Nephron progenitor cell (in vitro differentiated cells): ENCODE data around the gene APOB.

ENCODE experiments used
- DNase-seq: peaks from one replicate; pipeline ENCODE4 v3.0.0; 2021
- H3K27ac Mint-ChIP-seq: 2 replicates; pipeline ENCODE4 v1.8.0; 2021; ENCODE audit warnings: mild to moderate bottlenecking, moderate library complexity, mixed read lengths
- H3K27me3 Mint-ChIP-seq: 2 replicates; pipeline ENCODE4 v1.8.0; 2021; ENCODE audit warnings: mild to moderate bottlenecking, low read depth, mixed read lengths; ENCODE audit not compliant: poor library complexity
- H3K36me3 Mint-ChIP-seq: 2 replicates; pipeline ENCODE4 v1.8.0; 2021; ENCODE audit warnings: low read depth, mixed read lengths
- H3K4me1 Mint-ChIP-seq: 2 replicates; pipeline ENCODE4 v1.8.0; 2021; ENCODE audit warnings: mixed read lengths
- H3K4me3 Mint-ChIP-seq: 2 replicates; pipeline ENCODE4 v1.8.0; 2021; ENCODE audit warnings: mild to moderate bottlenecking, moderate library complexity, mixed read lengths
- H3K9me3 Mint-ChIP-seq: 2 replicates; pipeline ENCODE4 v1.8.0; 2021; ENCODE audit warnings: mild to moderate bottlenecking, moderate library complexity, mixed read lengths
- TF ChIP-seq, protein P1 (sequence below): fragments of 200-600 bp; sonication (generic); IDR thresholded peaks from 2 replicates; pipeline ENCODE4 v1.5.0; 2021; ENCODE audit warnings: antibody characterized with exemption

APOB gene

DNA sequence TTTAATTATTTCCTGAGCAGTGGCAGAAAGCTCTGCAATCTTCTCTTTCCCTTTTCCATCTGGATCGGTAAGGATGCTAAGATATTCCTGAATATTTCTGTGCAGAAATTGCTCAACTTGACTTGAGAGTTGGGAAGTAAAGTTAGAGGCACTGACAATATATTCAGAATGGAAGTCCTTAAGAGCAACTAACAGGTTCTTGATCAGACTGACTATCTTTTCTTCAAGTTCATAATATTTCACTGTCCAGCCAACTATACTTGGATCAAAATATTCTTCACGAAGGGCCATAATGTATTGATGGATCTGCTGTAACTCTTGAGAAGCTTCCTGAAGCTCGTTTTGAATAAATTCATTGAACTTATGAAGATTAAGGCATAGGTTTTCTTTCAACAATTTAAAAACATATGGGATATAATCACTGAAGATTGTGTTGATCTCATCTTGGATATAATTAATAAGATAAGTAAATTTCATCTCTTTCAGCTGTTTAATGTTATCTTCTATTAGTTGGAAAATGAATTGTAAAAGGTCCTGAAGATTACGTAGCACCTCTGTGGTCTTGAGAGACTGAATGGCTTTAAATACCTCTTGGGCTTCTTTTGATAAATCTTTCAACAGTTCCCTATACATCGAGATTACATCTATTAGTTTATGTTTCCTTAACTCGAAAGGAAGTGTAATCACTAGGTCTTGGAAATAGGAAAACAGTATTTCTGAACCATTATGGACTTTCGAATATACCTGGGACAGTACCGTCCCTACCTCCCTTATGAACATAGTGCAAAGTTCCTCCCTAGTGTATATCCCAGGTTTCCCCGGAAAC is 41.7 kb downstream of the APOB start:
- H3K9me3 Mint-ChIP-seq = no peaks in the 10 kb centered on the region
- DNase-seq = no peak
- H3K27me3 Mint-ChIP-seq = peaks cover 4% of the 10 kb centered on the region
- H3K27ac Mint-ChIP-seq = no peak overlapping the region
- H3K4me3 Mint-ChIP-seq = no peak overlapping the region
- H3K4me1 Mint-ChIP-seq = no peaks in the 10 kb centered on the region
- no peaks in the 10 kb centered on the region for H3K36me3 Mint-ChIP-seq
- TF ChIP-seq, protein P1, sequence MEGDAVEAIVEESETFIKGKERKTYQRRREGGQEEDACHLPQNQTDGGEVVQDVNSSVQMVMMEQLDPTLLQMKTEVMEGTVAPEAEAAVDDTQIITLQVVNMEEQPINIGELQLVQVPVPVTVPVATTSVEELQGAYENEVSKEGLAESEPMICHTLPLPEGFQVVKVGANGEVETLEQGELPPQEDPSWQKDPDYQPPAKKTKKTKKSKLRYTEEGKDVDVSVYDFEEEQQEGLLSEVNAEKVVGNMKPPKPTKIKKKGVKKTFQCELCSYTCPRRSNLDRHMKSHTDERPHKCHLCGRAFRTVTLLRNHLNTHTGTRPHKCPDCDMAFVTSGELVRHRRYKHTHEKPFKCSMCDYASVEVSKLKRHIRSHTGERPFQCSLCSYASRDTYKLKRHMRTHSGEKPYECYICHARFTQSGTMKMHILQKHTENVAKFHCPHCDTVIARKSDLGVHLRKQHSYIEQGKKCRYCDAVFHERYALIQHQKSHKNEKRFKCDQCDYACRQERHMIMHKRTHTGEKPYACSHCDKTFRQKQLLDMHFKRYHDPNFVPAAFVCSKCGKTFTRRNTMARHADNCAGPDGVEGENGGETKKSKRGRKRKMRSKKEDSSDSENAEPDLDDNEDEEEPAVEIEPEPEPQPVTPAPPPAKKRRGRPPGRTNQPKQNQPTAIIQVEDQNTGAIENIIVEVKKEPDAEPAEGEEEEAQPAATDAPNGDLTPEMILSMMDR = no peak

DNA sequence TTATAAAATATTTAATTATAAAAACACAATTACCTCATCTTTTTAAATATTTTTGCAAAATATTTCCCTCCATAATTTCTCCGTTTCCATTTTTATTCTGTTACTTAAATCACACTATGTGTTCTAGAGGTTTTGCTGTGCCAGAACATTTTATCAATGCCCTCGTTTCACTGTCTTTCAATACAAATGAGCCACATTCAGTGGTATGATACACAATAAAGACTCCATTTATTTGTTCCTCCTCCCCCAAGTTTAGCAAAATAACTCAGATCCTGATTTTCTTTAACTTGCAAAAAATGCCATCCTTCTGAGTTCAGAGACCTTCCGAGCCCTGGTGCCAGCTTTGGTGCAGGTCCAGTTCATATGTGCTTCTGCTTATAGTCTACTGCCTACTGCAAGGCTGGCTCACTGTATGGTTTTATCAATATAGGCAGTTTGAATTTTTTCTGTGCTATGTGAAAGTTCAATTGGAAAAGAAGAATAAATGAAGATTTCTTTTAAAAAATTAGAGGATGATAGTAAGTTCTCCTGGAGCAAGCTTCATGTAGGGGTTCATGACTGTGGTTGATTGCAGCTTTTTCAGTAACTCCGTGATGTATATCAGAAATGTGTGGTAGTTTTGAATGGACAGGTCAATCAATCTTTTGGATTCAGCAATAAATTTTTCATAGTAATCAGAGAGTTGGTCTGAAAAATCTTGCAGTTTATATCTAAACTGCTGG is 42.5 kb downstream of the APOB start:
- H3K36me3 Mint-ChIP-seq = no peaks in the 10 kb centered on the region
- H3K4me1 Mint-ChIP-seq = no peaks in the 10 kb centered on the region
- H3K27me3 Mint-ChIP-seq = peaks cover 10% of the 10 kb centered on the region
- TF ChIP-seq, protein P1 = no peak
- H3K27ac Mint-ChIP-seq = no peak overlapping the region
- DNase-seq = no peak
- H3K4me3 Mint-ChIP-seq = no peak overlapping the region
- no peaks in the 10 kb centered on the region for H3K9me3 Mint-ChIP-seq

DNA sequence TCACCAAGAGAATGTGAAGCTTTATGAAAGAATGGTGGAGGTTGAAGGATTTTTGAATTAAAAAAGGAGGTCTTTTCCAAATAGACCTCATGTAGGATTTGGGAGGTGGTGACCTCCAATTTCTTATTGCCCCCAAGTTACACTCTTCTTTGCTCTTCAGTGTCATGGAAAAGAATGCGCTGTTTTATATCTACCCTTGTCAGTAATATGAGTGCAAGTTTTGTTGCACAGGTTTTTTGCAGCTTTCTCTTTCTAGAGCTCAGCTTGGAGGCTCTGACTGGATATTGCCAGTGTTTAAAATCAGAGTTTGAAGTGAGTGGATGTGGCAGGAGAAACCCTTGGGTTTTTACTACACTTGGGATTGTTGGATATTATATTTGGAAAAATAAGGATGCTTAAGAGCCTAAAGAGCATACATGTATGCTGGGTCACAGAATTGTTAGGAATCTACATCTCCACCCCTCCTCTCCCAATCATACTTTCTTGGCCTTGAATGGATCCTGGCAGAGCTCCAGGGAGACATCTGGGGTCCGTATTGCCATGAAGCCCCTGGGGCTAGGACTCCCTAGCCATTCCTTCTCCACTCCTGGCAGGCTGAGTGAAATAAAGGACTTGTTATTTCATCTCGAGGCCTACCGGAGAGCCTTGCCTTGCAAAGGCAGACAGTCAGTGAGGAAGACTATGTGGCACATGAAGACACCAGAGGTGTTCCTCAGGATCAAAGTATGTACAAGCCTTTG is 43.8 kb downstream of the APOB start:
- DNase-seq = no peak
- Mint-ChIP-seq H3K36me3 (no peaks in the 10 kb centered on the region), H3K4me3 (no peak overlapping the region), H3K27me3 (peaks cover 8% of the 10 kb centered on the region), H3K27ac (no peak overlapping the region), H3K9me3 (no peaks in the 10 kb centered on the region), H3K4me1 (no peaks in the 10 kb centered on the region)
- TF ChIP-seq, protein P1 = no peak

DNA sequence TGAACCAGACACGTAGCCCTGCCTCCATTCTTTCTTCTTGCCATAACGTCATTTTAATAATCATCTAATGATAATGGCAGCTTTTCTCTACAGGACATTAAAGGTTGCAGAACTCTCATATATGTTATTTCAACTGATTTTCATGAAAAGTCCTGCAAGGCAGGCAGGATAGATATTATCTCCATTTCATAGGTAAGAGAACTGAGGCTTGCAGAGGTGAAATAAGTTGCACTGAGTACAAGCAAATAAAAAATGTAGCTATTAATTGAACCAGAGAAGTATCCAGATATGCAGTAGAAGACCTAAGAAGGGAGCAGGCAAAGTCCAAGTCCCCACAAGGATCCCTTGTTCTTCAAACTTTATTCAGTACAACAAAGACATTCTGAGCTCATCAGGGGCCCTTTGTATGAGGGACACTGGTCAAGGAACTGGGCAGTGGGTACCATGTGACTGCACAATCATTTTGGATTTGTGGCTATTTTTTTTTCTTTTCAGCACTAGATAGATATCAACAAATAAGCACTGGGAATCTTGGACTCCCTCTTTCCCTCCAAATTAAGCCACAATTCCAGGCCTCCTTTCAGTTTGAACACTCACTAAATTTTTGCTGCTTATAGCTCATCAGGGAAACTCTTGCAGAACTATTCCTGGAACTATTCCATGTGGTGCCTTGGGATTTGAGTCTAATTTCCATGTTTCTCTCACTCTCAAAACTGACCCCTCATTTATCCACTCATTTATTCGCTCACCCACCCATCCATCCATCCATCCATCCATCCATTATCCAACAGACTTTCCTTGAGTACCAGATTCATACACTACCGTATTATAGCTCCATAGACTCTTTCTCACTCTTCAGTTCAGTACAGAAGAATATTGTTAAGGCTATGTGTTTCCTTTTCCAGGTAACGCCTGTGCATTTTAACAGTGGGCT is 44.6 kb downstream of the APOB start:
- H3K4me3 Mint-ChIP-seq = no peak overlapping the region
- TF ChIP-seq, protein P1 = no peak
- no peak overlapping the region for H3K27ac Mint-ChIP-seq

DNA sequence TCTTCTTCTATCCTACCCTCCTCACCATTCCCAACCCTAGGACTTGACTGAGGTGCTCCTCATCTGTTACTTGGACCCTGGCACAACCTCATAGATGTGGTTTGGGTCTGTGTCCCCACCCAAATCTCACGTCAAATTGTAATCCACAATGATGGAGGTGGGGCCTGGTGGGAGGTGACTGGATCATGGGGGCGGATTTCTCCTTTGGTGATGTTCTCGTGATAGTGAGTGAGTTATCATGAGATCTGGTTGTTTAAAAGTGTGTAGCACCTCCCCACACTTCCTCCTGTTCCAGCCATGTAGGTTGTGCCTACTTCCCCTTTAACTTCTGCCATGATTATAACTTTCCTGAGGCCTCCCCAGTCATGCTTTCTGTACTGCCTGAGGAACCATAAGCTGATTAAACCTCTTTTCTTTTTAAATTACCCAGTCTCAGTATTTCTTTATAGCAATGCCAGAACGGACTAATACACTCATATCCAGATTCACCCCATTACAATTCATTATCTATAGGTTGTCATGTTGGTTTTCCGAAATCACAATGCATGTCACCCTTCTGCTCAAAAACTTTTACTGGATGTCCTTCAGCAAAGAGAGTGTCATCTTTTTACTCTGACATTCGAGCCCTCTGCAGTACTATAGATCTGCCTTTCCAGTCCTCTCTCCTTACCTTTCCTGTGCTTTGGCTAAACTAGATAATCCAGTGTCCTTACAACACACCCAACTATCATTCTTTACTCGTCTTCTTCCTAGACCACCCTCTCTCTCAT is 45.7 kb downstream of the APOB start:
- TF ChIP-seq, protein P1 = no peak
- Mint-ChIP-seq H3K4me3 (no peak overlapping the region), H3K36me3 (no peaks in the 10 kb centered on the region), H3K4me1 (no peaks in the 10 kb centered on the region), H3K27me3 (peaks cover 11% of the 10 kb centered on the region), H3K9me3 (no peaks in the 10 kb centered on the region), H3K27ac (no peak overlapping the region)
- no peak for DNase-seq

More for the DNA sequence above, 44.6 kb downstream of the APOB start:
- H3K4me1 Mint-ChIP-seq = no peaks in the 10 kb centered on the region
- peaks cover 7% of the 10 kb centered on the region for H3K27me3 Mint-ChIP-seq
- H3K36me3 Mint-ChIP-seq = no peaks in the 10 kb centered on the region
- no peak for DNase-seq
- H3K9me3 Mint-ChIP-seq = no peaks in the 10 kb centered on the region
